ENCODE data around the gene ASMTL.
"Not testable (repeated sequence)": the region's sequence is repeated elsewhere in the genome, so short reads cannot be mapped to it uniquely, and the experiment has no call there.

ASMTL gene

DNA sequence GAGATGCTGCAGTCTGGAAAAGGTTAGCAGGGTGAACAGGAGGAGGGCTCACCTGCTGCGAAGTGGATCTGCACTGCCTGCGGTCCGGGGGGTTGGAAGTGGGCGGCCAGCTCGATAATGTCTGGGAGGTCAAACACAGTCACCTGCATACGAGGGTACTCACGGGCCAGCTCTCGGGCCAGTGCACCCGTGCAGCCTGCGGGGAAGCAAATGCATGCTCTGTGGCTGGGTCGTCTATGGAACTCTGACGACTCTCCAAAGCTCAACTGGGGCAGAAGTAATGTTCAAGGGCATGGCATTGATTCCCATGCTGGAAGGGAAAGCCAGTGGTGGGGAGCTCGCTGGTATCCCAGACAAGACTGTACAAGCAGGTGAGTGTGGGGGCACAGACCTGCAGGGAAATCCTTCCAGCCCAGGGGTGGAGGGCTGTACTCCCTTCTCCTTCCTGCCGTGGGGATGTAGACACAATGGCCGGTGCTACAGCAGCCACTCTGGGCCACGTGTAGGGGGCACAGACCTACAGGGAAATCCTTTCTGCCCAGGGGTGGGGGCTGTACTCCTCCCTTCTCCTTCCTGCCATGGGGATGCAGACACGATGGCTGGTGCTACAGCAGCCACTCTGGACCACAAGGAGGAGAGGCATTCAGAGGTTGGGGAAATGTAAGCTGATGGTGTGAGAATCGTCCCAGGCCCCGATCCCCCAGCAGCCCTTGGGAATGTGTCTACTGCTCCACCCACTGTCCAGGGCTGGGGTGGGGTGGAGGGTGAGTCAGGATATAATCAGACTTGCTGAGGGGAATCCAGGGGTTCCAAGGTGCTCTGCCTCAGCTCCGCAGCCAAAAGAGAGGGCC, 34.6 kb downstream of the ASMTL start:
- no peak for DNase-seq (ENCODE audit: low read depth)
- TF ChIP-seq, protein P1, sequence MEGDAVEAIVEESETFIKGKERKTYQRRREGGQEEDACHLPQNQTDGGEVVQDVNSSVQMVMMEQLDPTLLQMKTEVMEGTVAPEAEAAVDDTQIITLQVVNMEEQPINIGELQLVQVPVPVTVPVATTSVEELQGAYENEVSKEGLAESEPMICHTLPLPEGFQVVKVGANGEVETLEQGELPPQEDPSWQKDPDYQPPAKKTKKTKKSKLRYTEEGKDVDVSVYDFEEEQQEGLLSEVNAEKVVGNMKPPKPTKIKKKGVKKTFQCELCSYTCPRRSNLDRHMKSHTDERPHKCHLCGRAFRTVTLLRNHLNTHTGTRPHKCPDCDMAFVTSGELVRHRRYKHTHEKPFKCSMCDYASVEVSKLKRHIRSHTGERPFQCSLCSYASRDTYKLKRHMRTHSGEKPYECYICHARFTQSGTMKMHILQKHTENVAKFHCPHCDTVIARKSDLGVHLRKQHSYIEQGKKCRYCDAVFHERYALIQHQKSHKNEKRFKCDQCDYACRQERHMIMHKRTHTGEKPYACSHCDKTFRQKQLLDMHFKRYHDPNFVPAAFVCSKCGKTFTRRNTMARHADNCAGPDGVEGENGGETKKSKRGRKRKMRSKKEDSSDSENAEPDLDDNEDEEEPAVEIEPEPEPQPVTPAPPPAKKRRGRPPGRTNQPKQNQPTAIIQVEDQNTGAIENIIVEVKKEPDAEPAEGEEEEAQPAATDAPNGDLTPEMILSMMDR (conservative IDR thresholded peaks at IDR 0.05; ENCODE audit: low read depth, low read length) = no peak
- no peak overlapping the region for H3K4me3 ChIP-seq (ENCODE audit: low read depth, low read length)

DNA sequence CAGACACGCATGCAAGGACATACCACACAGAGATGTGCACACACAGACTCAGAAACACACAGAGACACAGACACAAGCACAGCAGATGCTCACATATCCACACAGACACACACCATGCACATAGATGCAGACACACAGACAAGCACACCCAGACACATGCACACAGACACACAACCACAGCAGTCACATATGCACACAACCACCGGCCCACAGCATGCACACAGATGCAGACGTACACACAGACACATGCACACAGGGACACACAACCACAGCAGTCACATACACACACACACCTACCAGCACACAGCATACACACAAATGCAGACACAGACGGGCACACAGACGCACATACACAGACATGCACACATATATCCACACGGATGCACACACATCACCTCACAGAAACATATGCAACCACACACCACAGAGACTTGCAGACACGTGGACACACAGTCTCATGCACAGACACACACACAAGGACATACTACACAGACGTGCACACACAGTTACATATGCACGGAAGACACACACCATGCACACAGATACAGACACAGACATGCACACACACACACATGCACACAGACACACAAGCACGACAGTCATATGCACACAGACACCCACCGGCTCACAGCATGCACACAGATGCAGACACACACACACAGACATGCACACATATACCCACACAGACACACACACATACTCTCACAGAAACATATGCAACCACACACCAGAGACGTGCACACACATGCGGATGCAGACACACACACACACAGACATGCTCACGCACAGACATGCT, 35.5 kb downstream of the ASMTL start:
- no peak overlapping the region for H3K4me3 ChIP-seq (ENCODE audit: low read depth, low read length)
- TF ChIP-seq, protein P1 (conservative IDR thresholded peaks at IDR 0.05; ENCODE audit: low read depth, low read length) = no peak
- DNase-seq (ENCODE audit: low read depth) = no peak

DNA sequence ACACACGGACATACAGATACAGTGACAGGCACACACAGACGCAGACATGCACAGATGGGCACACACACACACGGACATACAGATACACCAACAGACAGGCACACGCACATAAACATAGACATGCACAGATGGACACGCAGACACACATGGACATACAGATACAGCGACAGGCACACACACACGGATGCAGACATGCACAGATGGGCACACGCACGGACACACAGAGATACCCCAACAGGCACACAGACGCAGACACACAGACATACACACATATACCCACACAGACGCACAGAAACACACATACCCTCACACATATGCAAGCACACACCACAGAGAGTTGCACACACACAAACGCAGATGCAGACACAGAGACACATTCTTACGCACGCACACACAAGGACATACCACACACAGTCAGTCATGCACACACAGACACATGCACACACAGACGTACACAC, 36.4 kb downstream of the ASMTL start:
- no peak overlapping the region for H3K4me3 ChIP-seq (ENCODE audit: low read depth, low read length)
- TF ChIP-seq, protein P1 (conservative IDR thresholded peaks at IDR 0.05; ENCODE audit: low read depth, low read length) = no peak
- DNase-seq (ENCODE audit: low read depth) = no peak

DNA sequence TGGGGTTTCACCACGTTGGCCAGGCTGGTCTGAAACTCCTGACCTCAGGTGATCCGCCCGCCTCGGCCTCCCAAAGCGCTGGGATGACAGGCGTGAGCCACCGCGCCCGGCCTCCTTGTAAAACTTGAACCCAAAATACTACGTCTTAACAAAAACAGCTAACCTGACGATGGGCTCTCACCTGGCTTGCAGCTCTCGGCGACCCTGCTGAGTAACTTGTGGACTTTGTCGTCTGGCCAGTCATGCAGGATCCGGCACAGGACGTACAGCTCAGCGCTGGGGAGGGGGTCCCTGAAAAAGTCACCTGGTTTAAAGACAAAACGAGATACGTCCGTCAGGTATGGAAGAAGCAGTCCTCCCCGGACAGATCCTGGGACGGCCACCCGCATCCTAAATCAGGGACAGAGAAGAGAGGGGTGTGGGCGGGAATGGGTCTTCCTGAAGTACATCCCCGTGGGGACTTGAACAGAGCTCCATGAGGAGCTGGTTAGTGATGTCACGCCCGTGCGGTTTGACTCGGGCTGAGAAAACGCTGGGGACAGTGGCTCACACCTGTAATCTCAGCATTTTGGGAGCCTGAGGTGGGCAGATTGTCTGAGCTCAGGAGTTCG, 40.1 kb downstream of the ASMTL start:
- TF ChIP-seq, protein P1 (conservative IDR thresholded peaks at IDR 0.05; ENCODE audit: low read depth, low read length) = no peak
- H3K4me3 ChIP-seq (ENCODE audit: low read depth, low read length) = no peak overlapping the region

DNA sequence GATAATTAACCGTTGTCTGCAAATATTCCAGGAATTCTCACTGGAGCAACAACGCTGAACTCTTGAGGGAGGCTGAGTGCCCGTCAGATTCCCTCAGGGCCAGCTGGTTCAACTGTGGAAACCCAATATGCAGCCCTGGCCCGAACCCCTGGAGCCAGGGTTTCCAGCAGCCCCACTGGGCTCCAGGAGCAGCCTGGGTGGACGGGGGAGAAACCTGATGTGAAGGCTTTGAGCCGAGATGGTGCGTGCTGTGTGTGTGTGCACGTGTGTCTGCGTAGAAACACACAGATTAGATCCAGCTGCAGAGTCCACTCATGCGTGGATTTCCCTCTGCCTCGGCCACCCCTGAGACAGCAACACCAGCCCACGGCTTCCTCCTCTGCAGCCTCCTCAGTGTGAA, 41.4 kb downstream of the ASMTL start:
- no peak for DNase-seq (ENCODE audit: low read depth)
- no peak overlapping the region for H3K4me3 ChIP-seq (ENCODE audit: low read depth, low read length)
- TF ChIP-seq, protein P1 (conservative IDR thresholded peaks at IDR 0.05; ENCODE audit: low read depth, low read length) = no peak

More for the DNA sequence above, 40.1 kb downstream of the ASMTL start:
- DNase-seq (ENCODE audit: low read depth) = no peak

DNA sequence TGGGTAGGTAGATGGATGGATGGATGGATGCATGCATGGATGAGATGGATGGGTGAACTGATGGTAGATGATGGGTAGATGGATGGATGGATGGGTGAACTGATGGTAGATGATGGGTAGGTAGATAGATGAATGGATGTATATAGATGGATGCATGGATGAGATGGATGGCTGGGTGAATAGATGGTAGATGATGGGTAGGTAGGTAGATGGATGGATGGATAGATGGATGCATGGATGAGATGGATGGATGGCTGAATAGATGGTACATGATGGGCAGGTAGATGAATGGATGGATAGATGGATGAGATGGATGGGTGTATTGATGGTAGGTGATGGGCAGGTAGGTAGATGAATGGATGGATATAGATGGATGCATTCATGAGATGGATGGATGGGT, 45.7 kb downstream of the ASMTL start:
- H3K4me3 ChIP-seq (ENCODE audit: low read depth, low read length) = no peak overlapping the region
- TF ChIP-seq, protein P1 (conservative IDR thresholded peaks at IDR 0.05; ENCODE audit: low read depth, low read length) = no peak
- no peak for DNase-seq (ENCODE audit: low read depth)

DNA sequence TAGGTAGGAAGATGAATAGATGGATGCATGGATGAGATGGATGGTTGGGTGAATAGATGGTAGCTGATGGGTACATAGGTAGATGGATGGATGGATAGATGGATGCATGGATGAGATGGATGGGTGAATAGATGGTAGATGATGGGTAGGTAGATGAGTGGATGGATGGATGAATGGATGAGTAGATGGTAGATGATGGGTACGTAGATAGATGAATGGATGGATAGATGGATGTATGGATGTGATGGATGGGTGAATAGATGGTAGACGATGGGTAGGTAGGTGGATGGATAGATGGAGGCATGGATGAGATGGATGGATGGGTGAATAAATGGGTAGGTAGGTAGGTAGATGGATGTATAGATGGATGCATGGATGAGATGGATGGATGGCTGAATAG, 46.9 kb downstream of the ASMTL start:
- not testable (repeated sequence) for DNase-seq (ENCODE audit: low read depth); H3K4me3 ChIP-seq (ENCODE audit: low read depth, low read length)

DNA sequence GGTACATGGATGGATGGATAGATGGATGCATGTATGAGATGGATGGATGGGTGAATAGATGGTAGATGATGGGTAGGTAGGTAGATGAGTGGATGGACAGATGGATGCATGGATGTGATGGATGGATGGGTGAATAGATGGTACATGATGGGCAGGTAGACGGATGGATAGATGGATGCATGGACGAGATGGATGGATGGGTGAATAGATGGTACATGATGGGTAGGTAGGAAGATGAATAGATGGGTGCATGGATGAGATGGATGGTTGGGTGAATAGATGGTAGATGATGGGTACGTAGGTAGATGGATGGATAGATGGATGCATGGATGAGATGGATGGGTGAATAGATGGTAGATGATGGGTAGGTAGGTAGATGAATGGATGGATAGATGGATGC, 48.8 kb downstream of the ASMTL start:
- DNase-seq (ENCODE audit: low read depth); H3K4me3 ChIP-seq (ENCODE audit: low read depth, low read length): not testable (repeated sequence)
